Tibial artery (tissue), 4 donors: Measurements from ENCODE around the gene AGBL5.

Source experiments
- DNase-seq, 2 donors: peaks; one replicate each; pipeline ENCODE4 v3.0.0-alpha.2; 2019
- H3K27ac ChIP-seq, 2 donors: fragments of 200-600 bp; sonication (generic) in 1 of 2; 1 replicate in 1 of 2; 2 replicates in 1 of 2; pipeline ENCODE4 v1.5.1; 2018 to 2019; ENCODE audit warnings: mild to moderate bottlenecking in 1 of 2
- H3K27me3 ChIP-seq, 2 donors: fragments of 200-600 bp; sonication (generic) in 1 of 2; one replicate each; pipeline versions ENCODE4 v1.5.1 to v1.6.0; 2016 to 2019
- H3K36me3 ChIP-seq, 3 donors: fragments of 200-600 bp; sonication (generic) in 2 of 3; one replicate each; pipeline ENCODE4 v1.5.1; 2016 to 2019; ENCODE audit warnings: mild to moderate bottlenecking in 2 of 3
- H3K4me1 ChIP-seq, 4 donors: fragments of 200-600 bp; sonication (generic) in 2 of 4; 1 replicate in 3 of 4; 2 replicates in 1 of 4; pipeline ENCODE4 v1.5.1; 2016 to 2019
- H3K4me3 ChIP-seq, 2 donors: fragments of 200-600 bp; sonication (generic) in 1 of 2; 1 replicate in 1 of 2; 2 replicates in 1 of 2; pipeline ENCODE4 v1.5.1; 2018 to 2019; ENCODE audit warnings: mild to moderate bottlenecking in 2 of 2
- H3K9me3 ChIP-seq, 3 donors: fragments of 200-600 bp; sonication (generic) in 1 of 3; one replicate each; pipeline ENCODE4 v1.5.1; 2016 to 2019
- CTCF ChIP-seq, 2 experiments: fragments of 200-600 bp in 1 of 2; fragments of 450-650 bp in 1 of 2; IDR thresholded peaks; one replicate each; pipeline ENCODE4 v1.5.1; 2017 to 2019; ENCODE audit warnings: antibody characterized with exemption in 2 of 2, mild to moderate bottlenecking in 1 of 2, moderate library complexity in 1 of 2
- intact Hi-C: fragments of 100-400 bp; cut with DNase I; formaldehyde crosslinking; loops from one replicate; pipeline ENCODE4 v1.15.0; 2023; ENCODE audit warnings: low total_unique reads

The AGBL5 gene

GRCh38 chr2:27093430-27094352 lies 42.2 kb downstream of the AGBL5 start:
- no peak for DNase-seq

GRCh38 chr2:27094353-27094984 lies 43.0 kb downstream of the AGBL5 start:
- no peaks in the 10 kb centered on the region for H3K9me3 ChIP-seq
- no peaks in the 10 kb centered on the region for H3K27me3 ChIP-seq
- no peak for DNase-seq
- no peak for TF ChIP-seq CTCF (IDR thresholded peaks at IDR 0.05)
- peaks cover 0 to 8% (median 4%) of the 10 kb centered on the region in 4 donors for H3K4me1 ChIP-seq
- H3K27ac ChIP-seq, result no peak overlapping the region
- no peak overlapping the region for H3K4me3 ChIP-seq
- intact Hi-C loops, result no loop called here
- peaks cover 0 to 20% (median 0%) of the 10 kb centered on the region in 3 donors for H3K36me3 ChIP-seq

More at GRCh38 chr2:27093430-27094352, 42.2 kb downstream of the AGBL5 start:
- no peak overlapping the region for H3K27ac ChIP-seq
- H3K4me1 ChIP-seq, result peaks cover 0 to 8% (median 4%) of the 10 kb centered on the region in 4 donors
- H3K36me3 ChIP-seq, result peaks cover 0 to 17% (median 0%) of the 10 kb centered on the region in 3 donors
- H3K4me3 ChIP-seq, result no peak overlapping the region
- no peaks in the 10 kb centered on the region for H3K9me3 ChIP-seq
- no peaks in the 10 kb centered on the region for H3K27me3 ChIP-seq
- TF ChIP-seq CTCF (IDR thresholded peaks at IDR 0.05), result no peak
- intact Hi-C loops, result no loop called here

- intact Hi-C loops, result loop anchor here (5.0 kb wide), 1 partner anchor 97 kb away; no protein-coding TSS in a partner anchor
These were observed 43.9 kb downstream of the AGBL5 start for GRCh38 chr2:27095427-27095744.

GRCh38 chr2:27095745-27096651 lies 44.5 kb downstream of the AGBL5 start:
- Histone ChIP-seq H3K27ac (no peak overlapping the region), H3K4me1 (peaks cover 0 to 8% (median 4%) of the 10 kb centered on the region in 4 donors), H3K9me3 (no peaks in the 10 kb centered on the region), H3K36me3 (peaks cover 0 to 30% (median 0%) of the 10 kb centered on the region in 3 donors), H3K27me3 (no peaks in the 10 kb centered on the region), H3K4me3 (peak overlapping the region; percentile 19 to 37)
- no peak for TF ChIP-seq CTCF (IDR thresholded peaks at IDR 0.05)
- intact Hi-C loops, result loop anchor here (5.0 kb wide), 1 partner anchor 96 kb away; no protein-coding TSS in a partner anchor
- DNase-seq, result no peak

More at GRCh38 chr2:27095427-27095744, 43.9 kb downstream of the AGBL5 start:
- H3K9me3 ChIP-seq, result no peaks in the 10 kb centered on the region
- H3K27ac ChIP-seq, result no peak overlapping the region
- no peaks in the 10 kb centered on the region for H3K27me3 ChIP-seq
- TF ChIP-seq CTCF (IDR thresholded peaks at IDR 0.05), result no peak
- peaks cover 0 to 8% (median 4%) of the 10 kb centered on the region in 4 donors for H3K4me1 ChIP-seq
- no peak for DNase-seq
- peaks cover 0 to 29% (median 0%) of the 10 kb centered on the region in 3 donors for H3K36me3 ChIP-seq
- no peak overlapping the region for H3K4me3 ChIP-seq

- no peak for DNase-seq
- peaks cover 0 to 30% (median 0%) of the 10 kb centered on the region in 3 donors for H3K36me3 ChIP-seq
- no peaks in the 10 kb centered on the region for H3K9me3 ChIP-seq
- no peak overlapping the region for H3K27ac ChIP-seq
- TF ChIP-seq CTCF (IDR thresholded peaks at IDR 0.05), result no peak
- H3K4me1 ChIP-seq, result peaks cover 0 to 8% (median 4%) of the 10 kb centered on the region in 4 donors
- peaks cover 0 to 3% of the 10 kb centered on the region in 2 donors for H3K27me3 ChIP-seq
- intact Hi-C loops, result loop anchor here (5.0 kb wide), 1 partner anchor 95 kb away; no protein-coding TSS in a partner anchor
- H3K4me3 ChIP-seq, result no peak overlapping the region
These were observed 45.4 kb downstream of the AGBL5 start for GRCh38 chr2:27096748-27097297.
